ENCODE measurements around the gene BAG2.

The BAG2 gene

DNA sequence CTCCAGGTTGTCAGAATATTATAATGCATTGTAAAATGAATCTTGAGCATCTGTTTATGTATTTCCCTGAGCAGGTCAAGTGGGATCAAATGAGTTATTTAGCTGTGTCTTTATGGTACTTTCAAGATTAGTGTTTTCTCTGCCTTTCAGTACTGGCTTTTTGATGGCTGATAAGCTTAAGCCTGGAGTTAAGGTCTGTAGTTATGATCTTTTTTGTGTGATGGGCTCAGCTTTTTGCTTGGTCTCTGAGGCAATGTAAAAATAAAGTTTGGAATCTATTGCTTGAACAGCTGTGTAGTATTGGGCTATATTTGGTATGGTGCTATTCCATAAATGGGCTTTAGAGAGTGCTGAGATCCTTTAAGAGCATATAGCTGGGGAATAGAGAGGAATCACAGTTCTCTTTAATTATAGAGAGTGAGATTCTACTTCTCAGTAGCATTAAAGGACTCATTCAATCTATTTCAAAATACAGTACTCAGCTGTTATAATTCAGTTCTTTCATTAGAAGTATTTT is 41.4 kb upstream of the BAG2 start:
- no peak overlapping the region for H3K4me2 ChIP-seq (ENCODE audit: low read depth, low read length, poor library complexity, severe bottlenecking)
- no peak overlapping the region for H2AFZ ChIP-seq (ENCODE audit: low read depth, low read length, severe bottlenecking)
- H4K20me1 ChIP-seq (ENCODE audit: low read depth, low read length), result no peaks in the 10 kb centered on the region
- TF ChIP-seq CTCF (IDR thresholded peaks at IDR 0.05; ENCODE audit: insufficient read depth, low read length, poor library complexity, severe bottlenecking) (no peak), EZH2phosphoT487 (conservative IDR thresholded peaks at IDR 0.05; ENCODE audit: low read length) (no peak)
- no peak overlapping the region for H3K9ac ChIP-seq (ENCODE audit: low read length)
- no peaks in the 10 kb centered on the region for H3F3A ChIP-seq (ENCODE audit: insufficient read depth)
- no peaks in the 10 kb centered on the region for H3K9me2 ChIP-seq (replicated peaks; ENCODE audit: insufficient read depth, low read length)
- no peaks in the 10 kb centered on the region for H3K27me3 ChIP-seq (ENCODE audit: low read length)
- H3K27ac ChIP-seq (ENCODE audit: low read depth, low read length), result no peak overlapping the region
- no peak overlapping the region for H3K4me3 ChIP-seq (ENCODE audit: insufficient read depth, low read length, poor library complexity, severe bottlenecking)
- H3K36me3 ChIP-seq (ENCODE audit: low read length), result peaks cover 70% of the 10 kb centered on the region
- H3K9me3 ChIP-seq (ENCODE audit: insufficient read depth, low read length), result no peaks in the 10 kb centered on the region
- H3K79me2 ChIP-seq (ENCODE audit: insufficient read depth, low read length), result peaks cover 9% of the 10 kb centered on the region; the same call in 1 of the 2 replicates

GRCh38 chr6:57134954-57135353 is 37.2 kb upstream of the BAG2 start:
- Histone ChIP-seq H3K4me3 (ENCODE audit: insufficient read depth, low read length, poor library complexity, severe bottlenecking) (no peak overlapping the region), H3K36me3 (ENCODE audit: low read length) (peaks cover 59% of the 10 kb centered on the region), H2AFZ (ENCODE audit: low read depth, low read length, severe bottlenecking) (no peak overlapping the region)

DNA sequence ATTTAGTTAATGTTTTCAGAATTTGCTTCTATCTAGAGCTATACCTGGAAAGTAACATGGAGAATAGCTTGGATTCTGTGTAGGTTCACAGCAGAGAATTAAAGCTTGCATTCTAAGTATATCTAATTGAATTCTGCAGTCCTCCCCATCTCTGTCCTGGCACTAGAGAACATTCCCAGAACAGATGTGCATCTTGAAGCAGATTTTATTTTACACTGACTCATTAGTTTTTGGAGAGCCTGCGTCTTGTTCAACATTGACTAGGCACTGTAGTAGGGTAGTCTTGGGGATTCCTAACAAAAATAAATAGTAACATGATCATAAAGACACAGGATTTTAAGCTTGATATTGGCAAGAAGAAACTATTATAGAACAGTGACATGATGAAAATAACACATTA is 36.2 kb upstream of the BAG2 start:
- no peaks in the 10 kb centered on the region for H3K9me2 ChIP-seq (replicated peaks; ENCODE audit: insufficient read depth, low read length)
- peaks cover 54% of the 10 kb centered on the region for H3K36me3 ChIP-seq (ENCODE audit: low read length)
- H3F3A ChIP-seq (ENCODE audit: insufficient read depth), result no peaks in the 10 kb centered on the region
- no peaks in the 10 kb centered on the region for H3K9me3 ChIP-seq (ENCODE audit: insufficient read depth, low read length)
- H3K79me2 ChIP-seq (ENCODE audit: insufficient read depth, low read length), result no peaks in the 10 kb centered on the region
- H4K20me1 ChIP-seq (ENCODE audit: low read depth, low read length), result no peaks in the 10 kb centered on the region
- H3K9ac ChIP-seq (ENCODE audit: low read length), result no peak overlapping the region
- no peaks in the 10 kb centered on the region for H3K27me3 ChIP-seq (ENCODE audit: low read length)
- no peak overlapping the region for H2AFZ ChIP-seq (ENCODE audit: low read depth, low read length, severe bottlenecking)
- H3K27ac ChIP-seq (ENCODE audit: low read depth, low read length), result no peak overlapping the region
- H3K4me3 ChIP-seq (ENCODE audit: insufficient read depth, low read length, poor library complexity, severe bottlenecking), result no peak overlapping the region
- H3K4me2 ChIP-seq (ENCODE audit: low read depth, low read length, poor library complexity, severe bottlenecking), result no peak overlapping the region
- no peak for TF ChIP-seq EZH2phosphoT487 (conservative IDR thresholded peaks at IDR 0.05; ENCODE audit: low read length)
- TF ChIP-seq CTCF (IDR thresholded peaks at IDR 0.05; ENCODE audit: insufficient read depth, low read length, poor library complexity, severe bottlenecking), result no peak

More at GRCh38 chr6:57134954-57135353, 37.2 kb upstream of the BAG2 start:
- TF ChIP-seq CTCF (IDR thresholded peaks at IDR 0.05; ENCODE audit: insufficient read depth, low read length, poor library complexity, severe bottlenecking) (no peak), EZH2phosphoT487 (conservative IDR thresholded peaks at IDR 0.05; ENCODE audit: low read length) (no peak)
- H3K9me2 ChIP-seq (replicated peaks; ENCODE audit: insufficient read depth, low read length), result no peaks in the 10 kb centered on the region
- H3K27ac ChIP-seq (ENCODE audit: low read depth, low read length), result no peak overlapping the region
- H4K20me1 ChIP-seq (ENCODE audit: low read depth, low read length), result no peaks in the 10 kb centered on the region
- H3K9ac ChIP-seq (ENCODE audit: low read length), result no peak overlapping the region
- H3K9me3 ChIP-seq (ENCODE audit: insufficient read depth, low read length), result no peaks in the 10 kb centered on the region
- no peaks in the 10 kb centered on the region for H3K79me2 ChIP-seq (ENCODE audit: insufficient read depth, low read length)
- no peaks in the 10 kb centered on the region for H3K27me3 ChIP-seq (ENCODE audit: low read length)
- no peaks in the 10 kb centered on the region for H3F3A ChIP-seq (ENCODE audit: insufficient read depth)
- H3K4me2 ChIP-seq (ENCODE audit: low read depth, low read length, poor library complexity, severe bottlenecking), result no peak overlapping the region
